ENCODE measurements around the gene MARCHF11.

MARCHF11 gene

GRCh38 chr5:16065831-16066230 is 113.8 kb downstream of the MARCHF11 start:
- no peak overlapping the region for H3K4me3 Mint-ChIP-seq
- H3K4me1 Mint-ChIP-seq (ENCODE audit: low read depth in 2 of 2): no peaks in the 10 kb centered on the region
- no peak overlapping the region for H3K27ac Mint-ChIP-seq
- H3K27me3 Mint-ChIP-seq: no peaks in the 10 kb centered on the region
- H3K36me3 Mint-ChIP-seq (ENCODE audit: insufficient read depth): no peaks in the 10 kb centered on the region
- no peak for ATAC-seq (replicated peaks)
- peaks cover 0 to 8% of the 10 kb centered on the region in 2 donors for H3K9me3 Mint-ChIP-seq
- DNase-seq: no peak

- H3K4me3 Mint-ChIP-seq: no peak overlapping the region
Measured at GRCh38 chr5:16064135-16064893, 115.3 kb downstream of the MARCHF11 start.

GRCh38 chr5:16061163-16061562 is 118.4 kb downstream of the MARCHF11 start:
- no peaks in the 10 kb centered on the region for H3K27me3 Mint-ChIP-seq
- no peaks in the 10 kb centered on the region for H3K4me1 Mint-ChIP-seq (ENCODE audit: low read depth in 2 of 2)
- H3K4me3 Mint-ChIP-seq: no peak overlapping the region
- H3K36me3 Mint-ChIP-seq (ENCODE audit: insufficient read depth): no peaks in the 10 kb centered on the region
- peaks cover 13 to 14% of the 10 kb centered on the region in 2 donors for H3K9me3 Mint-ChIP-seq
- DNase-seq (no peak), ATAC-seq (replicated peaks) (no peak)
- no peak overlapping the region for H3K27ac Mint-ChIP-seq

More at GRCh38 chr5:16064135-16064893, 115.3 kb downstream of the MARCHF11 start:
- DNase-seq: no peak
- no peak overlapping the region for H3K27ac Mint-ChIP-seq
- no peaks in the 10 kb centered on the region for H3K36me3 Mint-ChIP-seq (ENCODE audit: insufficient read depth)
- H3K9me3 Mint-ChIP-seq: peaks cover 3 to 11% of the 10 kb centered on the region in 2 donors
- H3K27me3 Mint-ChIP-seq: no peaks in the 10 kb centered on the region
- H3K4me1 Mint-ChIP-seq (ENCODE audit: low read depth in 2 of 2): no peaks in the 10 kb centered on the region
- ATAC-seq (replicated peaks): no peak

GRCh38 chr5:16057277-16057676 is 122.3 kb downstream of the MARCHF11 start:
- ATAC-seq (replicated peaks) (no peak), DNase-seq (no peak)
- Mint-ChIP-seq H3K9me3 (peaks cover 16 to 20% of the 10 kb centered on the region in 2 donors), H3K27ac (no peak overlapping the region), H3K4me3 (no peak overlapping the region), H3K27me3 (no peaks in the 10 kb centered on the region), H3K4me1 (ENCODE audit: low read depth in 2 of 2) (no peaks in the 10 kb centered on the region), H3K36me3 (ENCODE audit: insufficient read depth) (no peaks in the 10 kb centered on the region)

DNA sequence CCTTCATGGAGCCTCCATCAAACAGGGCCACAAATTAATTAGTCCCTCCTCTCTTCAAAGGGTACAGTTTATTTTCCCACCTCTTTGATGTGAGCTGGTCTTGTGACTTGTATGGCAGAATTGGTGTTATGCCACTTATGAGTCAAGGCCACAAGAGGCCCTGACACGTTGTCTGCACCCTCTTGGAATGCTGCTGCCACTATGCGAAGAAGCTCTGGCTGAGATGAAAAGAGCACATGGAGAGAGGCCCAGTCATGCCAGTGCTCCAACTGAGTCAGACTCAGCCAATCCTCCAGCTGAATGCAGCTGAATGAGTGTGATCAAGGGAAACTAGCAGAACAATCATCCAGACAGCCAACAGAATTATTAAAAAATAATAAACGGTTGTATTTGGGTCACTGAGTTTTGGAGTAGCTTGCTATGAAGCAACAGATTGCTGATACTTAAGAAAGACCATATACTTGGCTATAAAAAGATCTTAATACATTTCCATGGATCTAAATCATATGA is 128.3 kb downstream of the MARCHF11 start:
- Mint-ChIP-seq H3K4me1 (ENCODE audit: low read depth in 2 of 2) (no peaks in the 10 kb centered on the region), H3K27ac (no peak overlapping the region), H3K4me3 (no peak overlapping the region), H3K36me3 (ENCODE audit: insufficient read depth) (no peaks in the 10 kb centered on the region), H3K9me3 (peaks cover 5 to 13% of the 10 kb centered on the region in 2 donors), H3K27me3 (no peaks in the 10 kb centered on the region)
- DNase-seq (no peak), ATAC-seq (replicated peaks) (no peak)

GRCh38 chr5:16050414-16050813 is 129.2 kb downstream of the MARCHF11 start:
- H3K27ac Mint-ChIP-seq: no peak overlapping the region
- no peak for DNase-seq
- H3K9me3 Mint-ChIP-seq: peaks cover 3 to 13% of the 10 kb centered on the region in 2 donors
- H3K4me1 Mint-ChIP-seq (ENCODE audit: low read depth in 2 of 2): no peaks in the 10 kb centered on the region
- no peaks in the 10 kb centered on the region for H3K36me3 Mint-ChIP-seq (ENCODE audit: insufficient read depth)
- no peak overlapping the region for H3K4me3 Mint-ChIP-seq
- ATAC-seq (replicated peaks): no peak
- no peaks in the 10 kb centered on the region for H3K27me3 Mint-ChIP-seq

GRCh38 chr5:16049761-16050160 is 129.8 kb downstream of the MARCHF11 start:
- H3K27ac Mint-ChIP-seq: no peak overlapping the region
- no peak for DNase-seq
- peaks cover 3 to 12% of the 10 kb centered on the region in 2 donors for H3K9me3 Mint-ChIP-seq
- no peak overlapping the region for H3K4me3 Mint-ChIP-seq
- no peaks in the 10 kb centered on the region for H3K27me3 Mint-ChIP-seq
- no peak for ATAC-seq (replicated peaks)
- no peaks in the 10 kb centered on the region for H3K4me1 Mint-ChIP-seq (ENCODE audit: low read depth in 2 of 2)
- no peaks in the 10 kb centered on the region for H3K36me3 Mint-ChIP-seq (ENCODE audit: insufficient read depth)

DNA sequence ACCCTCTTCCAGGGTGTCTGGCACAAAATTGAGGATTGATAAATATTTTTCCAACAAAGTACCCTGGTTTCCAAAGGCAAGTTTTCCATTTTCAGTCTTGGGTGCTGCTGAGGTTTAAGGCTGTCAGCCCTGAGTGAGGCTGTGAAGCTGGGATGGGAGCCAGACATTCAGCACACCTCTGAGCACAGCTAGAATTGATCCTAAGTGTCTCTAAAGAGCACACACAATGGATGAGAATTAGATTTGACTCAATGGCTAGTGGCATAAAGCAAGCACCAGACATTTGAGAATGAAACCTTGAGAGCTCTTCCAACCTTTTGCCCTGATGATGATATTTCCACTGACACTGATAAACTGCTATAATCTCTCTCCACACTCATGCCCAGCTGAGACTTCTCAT is 131.5 kb downstream of the MARCHF11 start:
- H3K4me3 Mint-ChIP-seq: no peak overlapping the region
- H3K27me3 Mint-ChIP-seq: no peaks in the 10 kb centered on the region
- peaks cover 4 to 6% of the 10 kb centered on the region in 2 donors for H3K9me3 Mint-ChIP-seq
- no peak for DNase-seq
- ATAC-seq (replicated peaks): no peak
- no peaks in the 10 kb centered on the region for H3K36me3 Mint-ChIP-seq (ENCODE audit: insufficient read depth)
- no peak overlapping the region for H3K27ac Mint-ChIP-seq
- H3K4me1 Mint-ChIP-seq (ENCODE audit: low read depth in 2 of 2): no peaks in the 10 kb centered on the region

DNA sequence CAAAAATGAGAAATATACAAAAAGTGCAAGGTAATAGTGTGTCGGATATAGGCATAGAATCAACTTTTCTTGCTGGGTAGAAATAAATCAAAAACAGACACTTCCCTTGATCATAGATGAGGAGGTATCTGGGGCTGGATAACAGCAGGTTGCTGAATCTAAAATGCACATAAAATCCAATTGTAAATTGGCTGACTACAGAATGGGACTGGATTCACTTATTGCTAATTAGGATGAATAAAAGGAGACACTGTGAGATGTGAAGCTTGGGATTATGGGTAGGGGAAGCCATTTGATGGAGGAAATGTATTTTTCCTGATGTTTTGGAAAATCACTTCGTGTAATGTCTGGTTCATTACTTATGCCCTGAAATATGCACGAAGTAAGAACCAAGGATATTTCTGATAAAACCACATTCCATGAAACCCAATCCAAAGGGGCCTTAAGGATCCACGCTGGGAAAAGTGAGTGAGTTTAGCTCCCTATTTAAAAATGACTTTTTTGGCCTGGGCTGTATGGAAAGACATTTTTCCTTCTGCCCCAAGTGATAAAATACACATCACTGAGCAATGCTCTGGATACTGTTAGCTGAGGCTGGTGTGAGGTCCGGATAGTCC is 136.1 kb downstream of the MARCHF11 start:
- H3K27me3 Mint-ChIP-seq: no peaks in the 10 kb centered on the region
- no peaks in the 10 kb centered on the region for H3K36me3 Mint-ChIP-seq (ENCODE audit: insufficient read depth)
- no peaks in the 10 kb centered on the region for H3K4me1 Mint-ChIP-seq (ENCODE audit: low read depth in 2 of 2)
- peaks cover 6 to 9% of the 10 kb centered on the region in 2 donors for H3K9me3 Mint-ChIP-seq
- ATAC-seq (replicated peaks) (no peak), DNase-seq (no peak)
- H3K4me3 Mint-ChIP-seq: no peak overlapping the region
- no peak overlapping the region for H3K27ac Mint-ChIP-seq

- DNase-seq: no peak
- H3K9me3 Mint-ChIP-seq: peaks cover 0 to 13% of the 10 kb centered on the region in 2 donors
- H3K4me3 Mint-ChIP-seq: no peak overlapping the region
- H3K27ac Mint-ChIP-seq: no peak overlapping the region
- peaks cover 3% of the 10 kb centered on the region for H3K36me3 Mint-ChIP-seq (ENCODE audit: insufficient read depth)
- no peak for ATAC-seq (replicated peaks)
- no peaks in the 10 kb centered on the region for H3K4me1 Mint-ChIP-seq (ENCODE audit: low read depth in 2 of 2)
- no peaks in the 10 kb centered on the region for H3K27me3 Mint-ChIP-seq
Measured at GRCh38 chr5:16037121-16037845, 142.3 kb downstream of the MARCHF11 start.

DNA sequence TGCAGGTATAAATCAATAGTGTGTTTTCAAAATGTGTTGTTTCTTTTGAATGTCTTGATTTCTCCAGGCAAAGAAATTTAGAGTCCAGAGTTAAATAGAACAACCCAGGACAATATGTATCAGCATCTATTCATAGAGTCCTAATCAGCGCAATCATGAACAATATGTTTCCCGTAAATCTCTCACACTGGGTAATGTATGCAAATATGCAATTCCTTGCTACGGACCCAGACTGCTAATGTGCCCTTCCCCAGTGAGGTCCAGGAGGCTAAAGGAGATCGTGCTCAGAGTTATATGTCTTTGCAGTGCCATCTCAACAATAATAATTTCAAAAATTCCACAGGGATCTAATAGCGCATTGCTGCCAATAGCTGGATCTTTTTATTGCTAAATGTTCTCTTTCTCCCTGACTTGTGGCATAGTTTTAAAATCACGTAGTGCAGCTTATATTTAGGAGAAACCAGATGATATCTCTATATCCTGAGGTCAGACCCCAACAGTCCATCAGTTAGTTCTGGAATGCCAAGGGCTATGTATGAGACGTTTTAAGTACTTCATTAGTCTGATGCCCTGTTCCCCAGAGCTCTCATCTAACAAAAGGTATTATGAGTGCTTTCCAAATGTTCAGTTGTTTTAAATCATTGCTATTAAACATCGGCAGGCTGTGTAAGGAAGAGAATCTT is 145.1 kb downstream of the MARCHF11 start:
- no peak for ATAC-seq (replicated peaks)
- Mint-ChIP-seq H3K9me3 (peaks cover 0 to 9% of the 10 kb centered on the region in 2 donors), H3K27ac (no peak overlapping the region), H3K36me3 (ENCODE audit: insufficient read depth) (peaks cover 3% of the 10 kb centered on the region), H3K4me3 (no peak overlapping the region), H3K27me3 (no peaks in the 10 kb centered on the region), H3K4me1 (ENCODE audit: low read depth in 2 of 2) (no peaks in the 10 kb centered on the region)
- DNase-seq: no peak

DNA sequence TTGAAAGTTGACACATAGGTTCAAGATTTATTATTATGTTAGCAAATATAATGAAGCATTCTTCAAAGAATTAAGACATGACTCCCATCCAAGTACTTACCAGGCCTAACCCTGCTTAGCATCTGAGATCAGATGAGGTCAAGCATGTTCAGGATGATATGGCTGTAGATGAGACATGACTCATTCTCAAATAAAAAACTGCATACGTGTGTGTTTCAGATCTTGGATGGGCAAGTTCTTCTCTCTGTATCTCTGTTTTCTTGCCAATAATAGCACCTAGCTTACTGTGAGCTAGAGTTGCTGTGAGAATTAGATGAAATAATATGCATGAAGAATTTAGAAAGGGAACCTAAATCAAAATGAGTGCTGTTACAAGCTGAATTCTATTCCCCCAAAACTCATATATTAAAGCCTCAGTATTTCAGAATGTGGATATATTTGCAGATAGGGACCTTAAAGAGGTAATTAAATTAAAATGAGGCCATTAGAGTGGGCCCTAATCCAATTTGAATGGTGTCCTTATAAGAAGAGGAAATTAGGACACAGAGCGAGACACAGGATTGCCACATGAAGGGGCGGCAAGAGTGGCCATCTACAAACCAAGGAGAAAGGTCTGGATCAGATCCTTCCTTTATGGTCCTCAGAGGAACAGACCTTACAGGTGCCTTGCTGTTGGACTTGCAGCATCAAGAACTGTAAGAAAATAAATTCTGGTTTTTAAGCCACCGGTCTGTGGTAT is 146.2 kb downstream of the MARCHF11 start:
- Mint-ChIP-seq H3K27me3 (no peaks in the 10 kb centered on the region), H3K4me1 (ENCODE audit: low read depth in 2 of 2) (no peaks in the 10 kb centered on the region), H3K27ac (no peak overlapping the region), H3K36me3 (ENCODE audit: insufficient read depth) (peaks cover 3% of the 10 kb centered on the region), H3K4me3 (no peak overlapping the region), H3K9me3 (peaks cover 0 to 9% of the 10 kb centered on the region in 2 donors)
- ATAC-seq (replicated peaks) (no peak), DNase-seq (no peak)

GRCh38 chr5:16028708-16029107 is 150.9 kb downstream of the MARCHF11 start:
- no peaks in the 10 kb centered on the region for H3K36me3 Mint-ChIP-seq (ENCODE audit: insufficient read depth)
- ATAC-seq (replicated peaks) (no peak), DNase-seq (no peak)
- H3K27ac Mint-ChIP-seq: no peak overlapping the region
- H3K4me1 Mint-ChIP-seq (ENCODE audit: low read depth in 2 of 2): no peaks in the 10 kb centered on the region
- H3K9me3 Mint-ChIP-seq: peaks cover 0 to 5% of the 10 kb centered on the region in 2 donors
- no peak overlapping the region for H3K4me3 Mint-ChIP-seq
- H3K27me3 Mint-ChIP-seq: no peaks in the 10 kb centered on the region
